ENCODE measurements around the gene MRM3. TPM values are rescaled to one million over a fixed set of nuclear protein-coding genes. Genes with fewer than 3 reads are reported as not detected.

MRM3 gene
- total RNA-seq, 2 experiments from 2014 or later: 43.2 to 47.2 TPM

Other genes with a start within 250 kb of the MRM3 start
- gene VPS53, start 67.5 kb upstream of the MRM3 start, total RNA-seq: 10 to 100 TPM; 51.0 to 57.7 TPM
- gene TLCD3A, start 49.8 kb upstream of the MRM3 start, total RNA-seq: 10 to 100 TPM; 22.6 to 26.7 TPM
- 10 to 100 TPM; 68.7 to 69.3 TPM for gene GEMIN4, start 30.1 kb upstream of the MRM3 start, total RNA-seq
- 10 to 100 TPM; 79.0 to 82.0 TPM for gene GLOD4, start 73 bp upstream of the MRM3 start, total RNA-seq
- gene NXN, start 197.4 kb downstream of the MRM3 start, total RNA-seq: under 1 TPM; 0.48 to 0.49 TPM
- gene TIMM22, start 214.8 kb downstream of the MRM3 start, total RNA-seq: 10 to 100 TPM; 15.4 to 16.9 TPM